Activated CD4-positive, alpha-beta T cell treated with anti-CD3 and anti-CD28 coated beads for 36 hours (primary cell): Measurements from ENCODE around the gene METTL1. TPM values are rescaled to one million over a fixed set of nuclear protein-coding genes. Genes with fewer than 3 reads are reported as not detected.
"Not testable (repeated sequence)": the region's sequence is repeated elsewhere in the genome, so short reads cannot be mapped to it uniquely, and the experiment has no call there.

Experiments
- ATAC-seq: fragments of 200-7000 bp; cut with Tn5 transposase; one replicate; pipeline ENCODE4 v1.10.0; 2021; ENCODE audit warnings: mild to moderate bottlenecking, moderate library complexity
- CTCF ChIA-PET: fragments of 350-600 bp; sonication (Branson Sonifier 250); formaldehyde crosslinking; loops from one replicate; lab custom pipeline; 2021; ENCODE audit warnings: antibody characterized with exemption; lab: Charles Lee
- POLR2A ChIA-PET: fragments of 350-600 bp; sonication (Branson Sonifier 250); formaldehyde crosslinking; loops from one replicate; lab custom pipeline; 2021; ENCODE audit warnings: antibody characterized with exemption, inconsistent platforms; lab: Charles Lee
- DNase-seq: peaks from one replicate; pipeline ENCODE4 v3.0.0-alpha.2; 2020
- H3K27ac Mint-ChIP-seq: one replicate; pipeline ENCODE4 v1.8.0; 2021; ENCODE audit warnings: mixed read lengths
- H3K27me3 Mint-ChIP-seq: one replicate; pipeline ENCODE4 v1.8.0; 2021; ENCODE audit warnings: mixed read lengths
- H3K36me3 Mint-ChIP-seq: one replicate; pipeline ENCODE4 v1.8.0; 2021; ENCODE audit warnings: low read depth, mixed read lengths
- H3K4me1 Mint-ChIP-seq: one replicate; pipeline ENCODE4 v1.8.0; 2021; ENCODE audit warnings: mixed read lengths
- H3K4me3 Mint-ChIP-seq: one replicate; pipeline ENCODE4 v1.8.0; 2021; ENCODE audit warnings: mild to moderate bottlenecking, moderate library complexity, mixed read lengths
- H3K9me3 Mint-ChIP-seq: one replicate; pipeline ENCODE4 v1.8.0; 2021; ENCODE audit warnings: low read depth, mixed read lengths
- intact Hi-C, 2 experiments: fragments of 100-400 bp; cut with DNase I in 1 of 2; cut with micrococcal nuclease in 1 of 2; formaldehyde crosslinking; loops; one replicate each; pipeline versions ENCODE4 v1.14.2 to v1.15.1; 2022 to 2024; cut with DNase I, micrococcal nuclease
- total RNA-seq, 2 experiments: library from RNA; stranded (reverse); gene quantifications; one replicate each; pipeline ENCODE4 v1.2.3, GENCODE V29; 2021

Gene METTL1
- total RNA-seq, 2 experiments from 2014 or later: 31.9 to 33.5 TPM

GRCh38 chr12:57779736-57780135, 7.8 kb upstream of the METTL1 start:
- Mint-ChIP-seq H3K36me3 (peaks cover 22% of the 10 kb centered on the region), H3K27ac (peak overlapping the region; percentile 17), H3K27me3 (no peaks in the 10 kb centered on the region), H3K4me3 (no peak overlapping the region), H3K4me1 (peaks cover 37% of the 10 kb centered on the region), H3K9me3 (no peaks in the 10 kb centered on the region)
- DNase-seq (no peak), ATAC-seq (no peak)
- CTCF ChIA-PET: interaction anchor here (0.6 to 2.7 kb wide), 9 partner anchors 14 to 137 kb away, joined by 3 to 15 read pairs (median 4); no protein-coding TSS in a partner anchor
- intact Hi-C loops: loop anchor here in 1 of 2 experiments (5.0 kb wide), 1 partner anchor 68 kb away; the partner anchor contains the start of gene CTDSP2
- POLR2A ChIA-PET: no interaction called here

- no peak for ATAC-seq
- no peaks in the 10 kb centered on the region for H3K27me3 Mint-ChIP-seq
- H3K27ac Mint-ChIP-seq: no peak overlapping the region
- peaks cover 36% of the 10 kb centered on the region for H3K4me1 Mint-ChIP-seq
- no peak for DNase-seq
- H3K36me3 Mint-ChIP-seq: peaks cover 18% of the 10 kb centered on the region
- intact Hi-C loops: no loop called here
- CTCF ChIA-PET: interaction anchor here (2.7 kb wide), 1 partner anchor 21 kb away, joined by 15 read pairs; no protein-coding TSS in a partner anchor
- POLR2A ChIA-PET: interaction anchor here (0.7 kb wide), 1 partner anchor 18 kb away, joined by 7 read pairs; no protein-coding TSS in a partner anchor
- H3K9me3 Mint-ChIP-seq: no peaks in the 10 kb centered on the region
- no peak overlapping the region for H3K4me3 Mint-ChIP-seq
These were observed 6.0 kb upstream of the METTL1 start for GRCh38 chr12:57777911-57778310.

GRCh38 chr12:57777367-57777766, 5.5 kb upstream of the METTL1 start:
- H3K9me3 Mint-ChIP-seq: no peaks in the 10 kb centered on the region
- H3K4me3 Mint-ChIP-seq: no peak overlapping the region
- ATAC-seq (no peak), DNase-seq (no peak)
- H3K36me3 Mint-ChIP-seq: peaks cover 16% of the 10 kb centered on the region
- no peak overlapping the region for H3K27ac Mint-ChIP-seq
- intact Hi-C loops: no loop called here
- H3K4me1 Mint-ChIP-seq: peaks cover 33% of the 10 kb centered on the region
- no peaks in the 10 kb centered on the region for H3K27me3 Mint-ChIP-seq
- CTCF ChIA-PET: interaction anchor here (0.6 to 2.7 kb wide), 4 partner anchors 11 to 127 kb away, joined by 3 to 15 read pairs (median 3); partner anchors contain the start of gene CYP27B1
- POLR2A ChIA-PET: interaction anchor here (0.7 kb wide), 1 partner anchor 17 kb away, joined by 7 read pairs; no protein-coding TSS in a partner anchor

GRCh38 chr12:57776247-57776587, 4.3 kb upstream of the METTL1 start:
- ATAC-seq: no peak
- CTCF ChIA-PET: interaction anchor here (1.2 to 1.5 kb wide), 2 partner anchors 16 to 18 kb away, joined by 3 to 4 read pairs; no protein-coding TSS in a partner anchor

GRCh38 chr12:57775563-57776246, 3.8 kb upstream of the METTL1 start:
- Mint-ChIP-seq H3K4me3 (no peak overlapping the region), H3K9me3 (no peaks in the 10 kb centered on the region), H3K36me3 (peaks cover 18% of the 10 kb centered on the region), H3K27ac (no peak overlapping the region), H3K27me3 (no peaks in the 10 kb centered on the region), H3K4me1 (peaks cover 26% of the 10 kb centered on the region)
- ChIA-PET POLR2A (interaction anchor here (0.6 kb wide), 1 partner anchor 10 kb away, joined by 3 read pairs; no protein-coding TSS in a partner anchor), CTCF (interaction anchor here (0.8 to 1.5 kb wide), 5 partner anchors 16 to 22 kb away, joined by 3 to 5 read pairs (median 3); no protein-coding TSS in a partner anchor)
- ATAC-seq (no peak), DNase-seq (no peak)
- intact Hi-C loops: no loop called here

More at GRCh38 chr12:57776247-57776587, 4.3 kb upstream of the METTL1 start:
- DNase-seq: no peak
- POLR2A ChIA-PET: no interaction called here
- peaks cover 16% of the 10 kb centered on the region for H3K36me3 Mint-ChIP-seq
- no peak overlapping the region for H3K4me3 Mint-ChIP-seq
- H3K27me3 Mint-ChIP-seq: no peaks in the 10 kb centered on the region
- no peak overlapping the region for H3K27ac Mint-ChIP-seq
- H3K4me1 Mint-ChIP-seq: peaks cover 28% of the 10 kb centered on the region
- intact Hi-C loops: no loop called here
- no peaks in the 10 kb centered on the region for H3K9me3 Mint-ChIP-seq

- Mint-ChIP-seq H3K27ac (no peak overlapping the region), H3K36me3 (peaks cover 25% of the 10 kb centered on the region), H3K4me3 (no peak overlapping the region), H3K9me3 (no peaks in the 10 kb centered on the region), H3K27me3 (no peaks in the 10 kb centered on the region), H3K4me1 (peaks cover 25% of the 10 kb centered on the region)
- ChIA-PET CTCF (interaction anchor here (0.5 to 1.5 kb wide), 5 partner anchors 8 to 69 kb away, joined by 3 to 5 read pairs (median 3); partner anchors contain the start of gene CYP27B1), POLR2A (interaction anchor here (0.6 kb wide), 2 partner anchors 9 to 167 kb away, joined by 3 to 4 read pairs; no protein-coding TSS in a partner anchor)
- ATAC-seq (no peak), DNase-seq (no peak)
- intact Hi-C loops: no loop called here
These were observed 3.1 kb upstream of the METTL1 start for GRCh38 chr12:57775044-57775443.

- DNase-seq, H3K9me3 Mint-ChIP-seq, intact Hi-C loops, ATAC-seq, H3K27me3 Mint-ChIP-seq, H3K4me3 Mint-ChIP-seq, H3K27ac Mint-ChIP-seq: not testable (repeated sequence)
- POLR2A ChIA-PET: interaction anchor here (0.6 kb wide), 2 partner anchors 9 to 167 kb away, joined by 3 to 4 read pairs; no protein-coding TSS in a partner anchor
- peaks cover 24% of the 10 kb centered on the region for H3K4me1 Mint-ChIP-seq
- H3K36me3 Mint-ChIP-seq: peaks cover 29% of the 10 kb centered on the region
- CTCF ChIA-PET: interaction anchor here (0.5 to 1.5 kb wide), 4 partner anchors 8 to 70 kb away, joined by 3 to 5 read pairs (median 4); partner anchors contain the start of gene CYP27B1
These were observed 2.7 kb upstream of the METTL1 start for GRCh38 chr12:57774634-57775033.

GRCh38 chr12:57772429-57773322, 771 bp upstream of the METTL1 start, which contains the start of gene EEF1AKMT3:
EEF1AKMT3 (plus strand) TSS chr12:57772614; CDS start chr12:57772725, 111 bp downstream.
- DNase-seq (peak; percentile 62), ATAC-seq (peak; percentile 22)
- H3K9me3 Mint-ChIP-seq: no peaks in the 10 kb centered on the region
- peaks cover 43% of the 10 kb centered on the region for H3K36me3 Mint-ChIP-seq
- H3K27me3 Mint-ChIP-seq: no peaks in the 10 kb centered on the region
- intact Hi-C loops: loop anchor here (1.0 to 2.0 kb wide), 4 partner anchors 10 to 126 kb away; partner anchors contain the start of genes CDK4 (in 2 of the 2) and TSFM (in 2 of the 2)
- peaks cover 22% of the 10 kb centered on the region for H3K4me1 Mint-ChIP-seq
- CTCF ChIA-PET: interaction anchor here (0.7 to 1.6 kb wide), 8 partner anchors 9 to 1914 kb away, joined by 3 to 11 read pairs (median 5); partner anchors contain the start of genes TSFM and TSPAN31
- H3K4me3 Mint-ChIP-seq: peak within 1 kb of the TSS; percentile 94
- POLR2A ChIA-PET: interaction anchor here (0.6 to 1.6 kb wide), 3 partner anchors 9 to 21 kb away, joined by 3 to 5 read pairs (median 4); partner anchors contain the start of genes CDK4 and TSFM
- H3K27ac Mint-ChIP-seq: peak within 1 kb of the TSS; percentile 98

GRCh38 chr12:57771236-57771872, 551 bp downstream of the METTL1 start:
- Mint-ChIP-seq H3K27me3 (peaks cover 4% of the 10 kb centered on the region), H3K27ac (peak overlapping the region; percentile 98), H3K36me3 (peaks cover 44% of the 10 kb centered on the region), H3K9me3 (no peaks in the 10 kb centered on the region), H3K4me1 (peaks cover 29% of the 10 kb centered on the region), H3K4me3 (peak overlapping the region; percentile 94)
- intact Hi-C loops: loop anchor here in 1 of 2 experiments (2.0 kb wide), 1 partner anchor 15 kb away; no protein-coding TSS in a partner anchor
- peak; percentile 95 for DNase-seq
- ATAC-seq: peak; percentile 77
- ChIA-PET CTCF (interaction anchor here (0.9 to 1.7 kb wide), 3 partner anchors 12 to 15 kb away, joined by 6 to 11 read pairs (median 6); partner anchors contain the start of gene TSFM), POLR2A (interaction anchor here (0.6 to 1.6 kb wide), 3 partner anchors 8 to 19 kb away, joined by 3 to 5 read pairs (median 4); partner anchors contain the start of genes CDK4 and TSFM)

GRCh38 chr12:57770734-57771133, 1.2 kb downstream of the METTL1 start:
- CTCF ChIA-PET: interaction anchor here (1.1 to 1.7 kb wide), 2 partner anchors 11 to 14 kb away, joined by 6 read pairs; no protein-coding TSS in a partner anchor
- POLR2A ChIA-PET: interaction anchor here (0.7 kb wide), 1 partner anchor 234 kb away, joined by 4 read pairs; no protein-coding TSS in a partner anchor
- Mint-ChIP-seq H3K9me3 (no peaks in the 10 kb centered on the region), H3K4me1 (peaks cover 32% of the 10 kb centered on the region), H3K27ac (no peak overlapping the region), H3K4me3 (peak overlapping the region; percentile 94), H3K36me3 (peaks cover 39% of the 10 kb centered on the region), H3K27me3 (peaks cover 7% of the 10 kb centered on the region)
- intact Hi-C loops: loop anchor here in 1 of 2 experiments (2.0 kb wide), 1 partner anchor 14 kb away; no protein-coding TSS in a partner anchor
- no peak for DNase-seq
- ATAC-seq: no peak
